VCaP (cell line): ENCODE measurements around the gene AGPAT2.

Source experiments
- H3K27ac ChIP-seq: fragments of 450-650 bp; 2 replicates; pipeline ENCODE4 v1.5.1; 2017
- CTCF ChIP-seq: fragments of 450-650 bp; conservative IDR thresholded peaks from 2 replicates; pipeline ENCODE4 v1.5.1; 2017; ENCODE audit warnings: mild to moderate bottlenecking, moderate library complexity

Gene AGPAT2

DNA sequence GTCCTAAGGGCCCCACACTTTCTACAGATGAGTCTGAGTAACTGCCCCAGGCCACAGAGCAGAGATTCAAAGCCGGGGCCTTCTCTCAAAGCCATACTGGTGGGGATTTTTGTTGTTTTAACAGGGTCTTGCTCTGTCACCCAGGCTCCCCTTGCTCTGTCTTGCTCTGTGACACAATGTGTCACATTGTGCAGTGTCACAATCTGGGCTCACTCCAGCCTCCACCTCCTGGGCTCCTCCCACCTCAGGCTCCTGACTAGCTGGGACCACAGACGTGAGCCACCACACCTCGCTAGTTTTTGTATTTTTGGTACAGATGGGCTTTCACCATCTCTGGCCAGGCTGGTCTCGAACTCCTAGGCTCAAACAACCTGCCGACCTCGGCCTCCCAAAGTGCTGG lies 8.6 kb downstream of the AGPAT2 start:
- TF ChIP-seq CTCF = no peak
- peak overlapping the region; percentile 88 for H3K27ac ChIP-seq

GRCh38 chr9:136678034-136678433 lies 9.2 kb downstream of the AGPAT2 start:
- no peak for TF ChIP-seq CTCF
- peak overlapping the region; percentile 88 for H3K27ac ChIP-seq

DNA sequence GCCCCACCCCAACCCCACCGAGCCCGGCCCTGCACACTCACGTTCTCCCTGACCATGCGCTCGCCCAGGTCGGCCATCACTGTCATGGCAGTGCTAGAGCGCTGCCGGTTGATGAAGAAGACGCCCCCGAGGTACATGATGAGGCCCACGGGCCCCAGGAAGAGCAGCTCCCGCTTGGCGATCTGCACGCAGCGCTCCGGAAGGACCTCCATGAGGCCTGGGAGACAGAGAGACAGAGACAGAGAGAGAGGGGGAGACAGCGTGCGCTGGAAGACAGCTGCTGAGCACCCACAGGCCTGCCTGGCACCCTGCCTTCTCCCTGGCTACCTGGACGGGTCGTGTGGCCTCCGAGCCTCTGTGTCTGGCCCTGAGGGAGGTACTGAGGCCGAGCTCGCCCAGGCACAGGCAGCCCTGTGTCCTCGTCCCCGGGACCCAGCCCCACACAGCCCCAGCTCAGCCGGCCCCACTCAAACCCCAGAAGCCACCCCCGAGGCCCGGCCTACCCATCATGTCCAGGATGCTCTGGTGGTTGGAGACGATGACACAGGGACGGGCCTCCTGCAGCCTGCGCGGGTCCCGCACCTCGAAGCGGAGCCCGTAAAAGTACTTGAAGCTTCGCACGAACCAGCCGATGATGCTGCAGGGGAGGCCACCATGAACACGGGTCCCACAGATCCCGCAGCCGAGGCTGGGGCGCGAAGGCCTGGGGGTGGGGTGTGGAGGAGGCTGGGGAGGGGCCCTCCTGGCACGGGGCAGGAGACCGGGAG lies 10.2 kb downstream of the AGPAT2 start:
- no peak for TF ChIP-seq CTCF
- no peak overlapping the region; the same call in 1 of the 2 replicates for H3K27ac ChIP-seq

DNA sequence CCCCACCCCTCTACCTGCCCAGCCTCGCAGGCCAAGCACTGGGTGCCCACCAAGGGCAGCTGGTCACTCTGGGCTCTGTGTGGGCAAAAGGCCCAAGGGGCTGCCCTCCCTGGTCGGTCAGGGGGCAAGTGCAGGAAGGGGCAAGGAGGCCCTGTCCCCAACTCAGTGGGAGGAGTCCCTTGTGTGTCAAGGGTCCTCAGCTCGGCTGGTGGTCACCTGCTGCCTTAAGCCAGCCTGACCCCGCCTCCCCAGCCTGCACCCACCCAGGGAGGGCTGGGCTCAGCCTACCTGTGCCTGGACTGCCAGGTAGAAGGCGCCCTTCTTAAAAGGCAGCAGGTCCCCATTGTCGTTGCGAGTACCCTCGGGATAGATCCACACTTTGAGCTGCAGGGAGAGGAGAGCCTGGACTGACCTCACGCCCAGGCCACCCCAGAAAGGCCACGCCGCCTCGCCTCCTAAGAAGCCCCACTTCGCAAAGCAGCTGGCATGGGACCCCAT lies 10.9 kb downstream of the AGPAT2 start:
- H3K27ac ChIP-seq = no peak overlapping the region
- TF ChIP-seq CTCF = no peak

- H3K27ac ChIP-seq = no peak overlapping the region
- no peak for TF ChIP-seq CTCF
These were observed 11.6 kb downstream of the AGPAT2 start for GRCh38 chr9:136675477-136676296.

GRCh38 chr9:136674786-136675349 lies 12.4 kb downstream of the AGPAT2 start:
- no peak overlapping the region for H3K27ac ChIP-seq
- TF ChIP-seq CTCF = no peak
